GM19395 (cell line): ENCODE data around the gene NAMPT.
"Not testable (repeated sequence)": the region's sequence is repeated elsewhere in the genome, so short reads cannot be mapped to it uniquely, and the experiment has no call there.

ENCODE experiments used
- ATAC-seq: cut with Tn5 transposase; IDR thresholded peaks from one replicate; pipeline ENCODE4 v1.9.1; 2021; ENCODE audit warnings: mild to moderate bottlenecking, moderate library complexity; ENCODE audit not compliant: unreplicated experiment

NAMPT gene

GRCh38 chr7:106284714-106285050, at the start of gene NAMPT:
NAMPT (minus strand) TSS chr7:106284983; CDS start chr7:106284884, 99 bp downstream.
- ATAC-seq = no peak

- no peak for ATAC-seq
Observed at GRCh38 chr7:106332201-106332600, 47.4 kb upstream of the NAMPT start.

- ATAC-seq = no peak
Observed at GRCh38 chr7:106331441-106332175, 46.8 kb upstream of the NAMPT start.

- no peak for ATAC-seq
Observed at GRCh38 chr7:106329971-106330733, 45.4 kb upstream of the NAMPT start.

GRCh38 chr7:106329408-106329807, 44.6 kb upstream of the NAMPT start:
- no peak for ATAC-seq

GRCh38 chr7:106327538-106328481, 43.0 kb upstream of the NAMPT start:
- no peak for ATAC-seq

GRCh38 chr7:106326594-106327537, 42.1 kb upstream of the NAMPT start:
- ATAC-seq = no peak

GRCh38 chr7:106324509-106324908, 39.7 kb upstream of the NAMPT start:
- ATAC-seq = not testable (repeated sequence)

GRCh38 chr7:106320254-106320770, 35.5 kb upstream of the NAMPT start:
- ATAC-seq = not testable (repeated sequence)

GRCh38 chr7:106318482-106318881, 33.7 kb upstream of the NAMPT start:
- no peak for ATAC-seq

GRCh38 chr7:106317971-106318370, 33.2 kb upstream of the NAMPT start:
- no peak for ATAC-seq

- ATAC-seq = no peak
Observed at GRCh38 chr7:106316947-106317346, 32.2 kb upstream of the NAMPT start.

GRCh38 chr7:106314875-106315274, 30.1 kb upstream of the NAMPT start:
- no peak for ATAC-seq

GRCh38 chr7:106313966-106314365, 29.2 kb upstream of the NAMPT start:
- ATAC-seq = no peak

- no peak for ATAC-seq
Observed at GRCh38 chr7:106313456-106313901, 28.7 kb upstream of the NAMPT start.

- no peak for ATAC-seq
Observed at GRCh38 chr7:106312906-106313305, 28.1 kb upstream of the NAMPT start.

- ATAC-seq = no peak
Observed at GRCh38 chr7:106312099-106312871, 27.5 kb upstream of the NAMPT start.

GRCh38 chr7:106309362-106309761, 24.6 kb upstream of the NAMPT start:
- ATAC-seq = no peak

- ATAC-seq = no peak
Observed at GRCh38 chr7:106306256-106306655, 21.5 kb upstream of the NAMPT start.
